ENCODE measurements around the gene SLC6A6.

The SLC6A6 gene

GRCh38 chr3:14401692-14402303, 608 bp upstream of the SLC6A6 start:
- TF ChIP-seq CTCF (IDR thresholded peaks at IDR 0.05; ENCODE audit: borderline replicate concordance, extremely low read depth, low read length, poor library complexity, severe bottlenecking) (no peak), EZH2 (IDR thresholded peaks at IDR 0.05; ENCODE audit: borderline replicate concordance, low read depth, low read length, severe bottlenecking) (no peak)
- peak overlapping the region; percentile 88 for H3K4me2 ChIP-seq (ENCODE audit: insufficient read depth, low read length)
- peak overlapping the region; percentile 5; the same call in 1 of the 2 replicates for H3K27ac ChIP-seq (ENCODE audit: low read length)

GRCh38 chr3:14403619-14404155, 1.3 kb downstream of the SLC6A6 start:
- H2AFZ ChIP-seq (ENCODE audit: low read depth, low read length): peak overlapping the region; percentile 91
- no peaks in the 10 kb centered on the region for H3K36me3 ChIP-seq (ENCODE audit: insufficient read depth, low read length)
- H4K20me1 ChIP-seq (ENCODE audit: insufficient read depth, low read length): peaks cover 10% of the 10 kb centered on the region; the same call in 1 of the 2 replicates
- peak overlapping the region; percentile 56 to 95; a peak in 3 of 4 replicates for H3K4me3 ChIP-seq (ENCODE audit: low read depth in 1 of 2, low read length in 2 of 2)
- no peaks in the 10 kb centered on the region for H3K9me3 ChIP-seq (ENCODE audit: insufficient read depth, low read length, severe bottlenecking)
- peak overlapping the region; percentile 61 for H3K9ac ChIP-seq (ENCODE audit: low read depth, low read length)
- ATAC-seq (ENCODE audit: insufficient read depth, low read depth) (no peak), DNase-seq (no peak)
- TF ChIP-seq EZH2 (IDR thresholded peaks at IDR 0.05; ENCODE audit: borderline replicate concordance, low read depth, low read length, severe bottlenecking) (no peak), CTCF (IDR thresholded peaks at IDR 0.05; ENCODE audit: borderline replicate concordance, extremely low read depth, low read length, poor library complexity, severe bottlenecking) (no peak)
- peaks cover 45% of the 10 kb centered on the region for H3K79me2 ChIP-seq (ENCODE audit: insufficient read depth, low read length)
- H3K27ac ChIP-seq (ENCODE audit: low read length): peak overlapping the region; percentile 73
- H3K4me1 ChIP-seq (ENCODE audit: insufficient read depth, low read length): peaks cover 33% of the 10 kb centered on the region
- no peaks in the 10 kb centered on the region for H3K27me3 ChIP-seq (ENCODE audit: insufficient read depth, low read length, poor library complexity)
- peak overlapping the region; percentile 88 for H3K4me2 ChIP-seq (ENCODE audit: insufficient read depth, low read length)

More at GRCh38 chr3:14401692-14402303, 608 bp upstream of the SLC6A6 start:
- Histone ChIP-seq H2AFZ (ENCODE audit: low read depth, low read length) (peak overlapping the region; percentile 59), H4K20me1 (ENCODE audit: insufficient read depth, low read length) (peaks cover 10% of the 10 kb centered on the region; the same call in 1 of the 2 replicates), H3K27me3 (ENCODE audit: insufficient read depth, low read length, poor library complexity) (no peaks in the 10 kb centered on the region), H3K79me2 (ENCODE audit: insufficient read depth, low read length) (peaks cover 37% of the 10 kb centered on the region), H3K9ac (ENCODE audit: low read depth, low read length) (peak overlapping the region; percentile 61), H3K36me3 (ENCODE audit: insufficient read depth, low read length) (no peaks in the 10 kb centered on the region), H3K4me3 (ENCODE audit: low read depth in 1 of 2, low read length in 2 of 2) (peak overlapping the region in 1 of 2 experiments; percentile 95; a peak in 2 of 4 replicates), H3K4me1 (ENCODE audit: insufficient read depth, low read length) (peaks cover 40% of the 10 kb centered on the region), H3K9me3 (ENCODE audit: insufficient read depth, low read length, severe bottlenecking) (no peaks in the 10 kb centered on the region)
- ATAC-seq (ENCODE audit: insufficient read depth, low read depth) (no peak), DNase-seq (no peak)

GRCh38 chr3:14404186-14404585, 1.8 kb downstream of the SLC6A6 start:
- no peaks in the 10 kb centered on the region for H3K27me3 ChIP-seq (ENCODE audit: insufficient read depth, low read length, poor library complexity)
- H3K4me3 ChIP-seq (ENCODE audit: low read depth in 1 of 2, low read length in 2 of 2): peak overlapping the region; percentile 56 to 95; a peak in 3 of 4 replicates
- 0 out of 2 replicates have a peak, but pooled peaks cover 1% of the 10 kb centered on the region for H3K36me3 ChIP-seq (ENCODE audit: insufficient read depth, low read length)
- no peak for ATAC-seq (ENCODE audit: insufficient read depth, low read depth)
- H3K27ac ChIP-seq (ENCODE audit: low read length): no peak overlapping the region
- H3K9me3 ChIP-seq (ENCODE audit: insufficient read depth, low read length, severe bottlenecking): no peaks in the 10 kb centered on the region
- no peak overlapping the region for H2AFZ ChIP-seq (ENCODE audit: low read depth, low read length)
- TF ChIP-seq EZH2 (IDR thresholded peaks at IDR 0.05; ENCODE audit: borderline replicate concordance, low read depth, low read length, severe bottlenecking): no peak
- TF ChIP-seq CTCF (IDR thresholded peaks at IDR 0.05; ENCODE audit: borderline replicate concordance, extremely low read depth, low read length, poor library complexity, severe bottlenecking): no peak
- H4K20me1 ChIP-seq (ENCODE audit: insufficient read depth, low read length): peaks cover 10% of the 10 kb centered on the region; the same call in 1 of the 2 replicates
- H3K4me2 ChIP-seq (ENCODE audit: insufficient read depth, low read length): peak overlapping the region; percentile 88
- peaks cover 48% of the 10 kb centered on the region for H3K79me2 ChIP-seq (ENCODE audit: insufficient read depth, low read length)
- H3K9ac ChIP-seq (ENCODE audit: low read depth, low read length): peak overlapping the region; percentile 61
- H3K4me1 ChIP-seq (ENCODE audit: insufficient read depth, low read length): peaks cover 33% of the 10 kb centered on the region
- DNase-seq: no peak
